GM21381 (cell line): ENCODE measurements around the gene BCL2L12.

Experiments used
- ATAC-seq: cut with Tn5 transposase; IDR thresholded peaks from one replicate; pipeline ENCODE4 v1.9.1; 2021; ENCODE audit warnings: mild to moderate bottlenecking, moderate library complexity; ENCODE audit not compliant: unreplicated experiment

Gene BCL2L12

GRCh38 chr19:49684251-49684982 is 18.7 kb downstream of the BCL2L12 start:
- ATAC-seq = no peak

DNA sequence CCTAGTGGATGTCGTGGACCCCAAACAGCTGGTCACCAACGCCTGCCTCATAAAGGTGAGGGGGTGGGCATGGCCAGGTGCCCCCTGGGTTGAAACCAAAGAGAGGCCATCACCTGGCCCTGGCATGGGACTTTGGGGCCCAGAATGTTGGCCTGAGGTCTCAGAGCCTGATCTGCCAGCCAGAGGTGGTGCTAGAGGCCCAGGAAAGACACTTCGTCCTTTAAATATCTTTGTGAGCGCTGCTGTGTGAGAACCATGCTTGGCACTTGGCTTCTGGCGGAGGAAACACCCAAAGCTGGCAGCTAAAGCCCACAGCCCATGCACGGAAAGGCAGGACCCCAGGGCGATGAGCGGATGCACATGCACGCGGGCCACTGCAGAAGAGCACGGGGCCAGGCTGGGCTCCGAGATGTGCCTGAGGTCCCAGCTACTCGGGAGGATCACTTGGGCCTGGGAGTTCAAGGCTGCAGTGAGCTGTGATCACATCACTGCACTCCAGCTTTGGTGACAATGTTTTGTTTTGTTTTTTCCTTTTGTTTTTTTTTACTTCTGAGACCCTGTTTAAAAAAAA is 19.3 kb downstream of the BCL2L12 start:
- no peak for ATAC-seq

GRCh38 chr19:49685845-49686332 is 20.2 kb downstream of the BCL2L12 start:
- ATAC-seq = no peak

GRCh38 chr19:49686503-49687088 is 20.9 kb downstream of the BCL2L12 start:
- ATAC-seq = no peak

GRCh38 chr19:49687150-49687549 is 21.4 kb downstream of the BCL2L12 start:
- no peak for ATAC-seq

DNA sequence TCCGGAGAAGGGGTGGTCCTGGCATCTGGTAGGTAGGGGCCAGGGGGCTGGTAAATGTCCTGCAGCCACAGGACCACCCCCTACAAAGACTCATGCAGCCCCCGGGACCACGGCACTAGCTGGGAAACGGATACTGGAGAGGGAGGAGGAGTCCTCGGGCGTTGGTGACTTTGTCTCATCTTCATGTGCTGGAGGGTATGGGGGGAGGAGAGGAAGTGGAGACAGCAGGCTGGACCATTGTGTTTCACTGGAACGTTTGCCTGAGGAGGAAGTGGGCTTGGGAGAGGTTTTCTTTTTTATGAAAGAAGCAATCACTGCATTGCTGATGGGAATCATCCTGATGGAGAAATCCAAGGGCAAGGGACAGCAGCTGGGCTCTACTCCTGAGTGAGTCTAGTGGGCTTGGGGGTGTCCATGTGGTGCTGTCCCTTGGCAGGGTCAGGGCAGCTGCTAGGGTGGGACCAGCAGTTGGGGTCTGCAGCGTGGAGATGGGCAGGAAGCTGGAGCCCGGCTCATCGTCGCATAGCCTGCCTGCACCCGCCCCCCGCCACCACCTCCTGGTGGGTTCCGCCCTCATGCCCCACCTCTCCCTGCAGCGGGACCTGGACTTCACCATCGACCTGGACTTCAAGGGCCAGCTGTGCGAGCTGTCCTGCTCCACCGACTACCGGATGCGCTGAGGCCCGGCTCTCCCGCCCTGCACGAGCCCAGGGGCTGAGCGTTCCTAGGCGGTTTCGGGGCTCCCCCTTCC is 22.0 kb downstream of the BCL2L12 start:
- ATAC-seq = no peak

DNA sequence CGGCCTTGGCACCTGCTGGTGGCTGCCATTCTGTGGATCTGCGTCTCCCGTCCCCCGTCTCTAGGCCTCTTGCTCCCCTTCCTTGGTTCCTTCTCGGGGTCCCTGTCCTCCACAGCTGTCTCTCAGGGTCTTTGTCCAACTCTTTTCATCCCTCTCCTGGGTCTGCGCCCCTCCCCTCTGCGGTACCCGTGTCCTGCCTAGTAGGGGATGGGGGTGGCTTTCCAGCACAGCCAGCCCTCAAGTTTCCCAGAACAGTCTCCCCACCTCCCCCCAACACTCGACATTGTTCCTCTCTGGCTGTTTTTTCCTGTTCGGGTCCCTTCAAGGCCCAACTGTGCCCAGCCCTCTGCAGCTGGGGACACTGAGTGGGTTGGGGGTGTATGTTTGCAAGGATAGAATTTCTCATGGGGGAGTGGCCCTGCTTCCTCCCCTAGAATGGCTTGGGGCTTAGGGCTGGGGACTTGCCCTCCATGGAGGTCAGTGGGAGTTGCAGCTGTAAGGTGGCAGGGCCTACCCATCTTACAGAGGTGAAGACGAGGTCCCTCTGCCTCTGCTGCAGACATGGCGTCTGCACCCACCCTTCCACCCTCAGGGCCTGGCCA is 22.9 kb downstream of the BCL2L12 start:
- ATAC-seq = no peak

DNA sequence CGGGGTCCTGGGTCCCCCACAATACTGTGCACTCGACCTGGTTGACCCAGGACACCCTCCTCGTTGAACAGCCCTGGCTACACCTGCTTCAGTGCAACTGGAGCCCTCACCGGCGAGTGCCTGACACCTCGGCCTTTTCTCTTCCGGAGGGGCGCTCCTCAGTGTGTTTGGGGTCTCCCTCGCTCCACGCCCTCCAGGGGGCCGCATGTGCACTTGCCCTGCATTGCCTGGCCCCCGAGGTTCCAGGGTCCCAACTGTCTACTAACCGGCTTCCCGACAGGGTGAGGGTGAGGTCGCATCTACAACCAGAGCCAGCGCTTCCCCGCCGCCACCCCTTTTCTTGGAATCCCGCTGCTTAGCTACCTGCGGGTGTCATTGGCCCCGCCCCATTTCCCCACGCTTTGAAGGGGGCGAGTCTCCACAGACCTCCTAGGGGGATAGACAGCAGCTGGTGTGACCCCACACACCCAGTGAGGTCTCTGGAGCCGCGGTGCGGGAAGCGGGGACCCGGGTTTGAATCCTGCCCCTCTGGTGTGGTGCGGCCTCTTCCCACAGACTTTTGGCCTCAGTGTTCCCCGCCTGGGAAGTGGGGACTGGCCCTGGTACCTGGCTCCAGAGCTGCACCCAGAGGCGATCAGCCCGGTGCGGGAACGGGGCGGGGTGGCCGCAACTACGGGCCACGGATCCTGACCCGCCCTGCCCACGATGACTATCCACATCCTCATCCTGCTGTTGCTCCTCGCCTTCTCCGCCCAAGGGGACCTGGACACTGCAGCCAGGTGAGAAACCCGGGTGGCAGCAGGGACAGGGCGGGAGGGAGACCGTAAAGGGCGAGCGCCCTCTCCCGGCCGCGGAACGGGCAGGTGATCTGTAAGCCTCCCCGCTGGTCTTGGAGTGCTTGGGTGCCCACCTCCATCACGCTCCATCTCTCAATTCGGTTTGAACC is 23.7 kb downstream of the BCL2L12 start, which contains the start of gene ADM5:
ADM5 (plus strand) TSS at position 462 of the 946 bp plus-strand sequence; CDS start at position 706, 244 bp downstream.
- no peak for ATAC-seq

DNA sequence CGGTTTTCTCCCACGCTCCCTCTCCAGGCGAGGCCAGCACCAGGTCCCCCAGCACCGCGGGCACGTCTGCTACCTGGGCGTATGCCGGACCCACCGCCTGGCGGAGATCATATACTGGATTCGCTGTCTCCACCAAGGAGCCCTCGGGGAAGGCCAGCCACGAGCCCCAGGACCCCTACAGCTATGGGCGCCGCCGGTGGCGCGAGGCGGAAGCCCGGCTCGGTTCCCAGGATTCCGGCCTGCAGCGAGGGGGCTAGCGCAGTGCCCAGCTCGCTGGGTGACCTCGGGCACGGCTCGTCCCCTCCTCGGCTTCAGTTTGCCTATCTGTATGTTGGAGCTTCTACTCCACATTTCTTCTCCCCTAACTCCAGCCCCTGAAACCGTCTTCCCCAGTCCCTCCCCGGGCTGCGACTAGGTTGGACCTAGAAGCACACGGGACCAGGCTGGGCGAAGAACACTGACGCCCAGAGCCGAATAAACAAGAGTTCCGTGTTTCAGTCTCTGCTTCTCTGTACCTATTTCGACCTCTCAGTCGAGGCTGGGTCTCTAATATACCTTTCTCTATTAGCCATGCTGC is 24.4 kb downstream of the BCL2L12 start:
- ATAC-seq = no peak

DNA sequence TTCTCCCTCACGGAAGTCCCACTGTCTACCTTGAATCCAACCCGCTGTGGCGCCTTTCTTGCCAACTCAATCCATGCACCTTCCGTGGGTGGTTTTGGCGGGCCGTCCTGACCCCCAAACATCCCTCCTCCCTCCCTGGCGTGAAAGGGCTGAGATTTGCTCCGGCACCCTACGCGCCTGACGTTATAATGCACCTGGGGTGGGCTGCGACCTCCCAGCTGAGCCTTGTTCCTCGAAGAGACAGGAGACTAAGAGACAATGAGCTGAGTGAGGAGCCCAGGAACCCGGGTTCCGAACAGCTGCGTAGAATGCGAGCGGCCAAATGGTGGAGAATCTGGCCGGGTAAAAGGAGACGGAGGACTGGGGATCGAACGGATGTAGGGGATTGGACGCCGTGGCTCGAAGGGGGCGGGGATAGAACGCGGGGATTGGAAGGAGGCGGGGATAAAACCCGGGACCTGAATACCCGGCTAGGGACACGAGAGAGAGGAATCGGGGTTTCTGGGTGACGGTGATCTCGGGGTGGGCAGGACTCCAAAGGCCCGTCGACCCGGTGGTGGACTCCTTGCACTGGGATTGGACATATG is 25.0 kb downstream of the BCL2L12 start, which contains the start of gene CPT1C:
CPT1C (plus strand) TSS at position 461 of the 587 bp plus-strand sequence. CDS start 1,137 bp downstream, outside the sequence.
- no peak for ATAC-seq

DNA sequence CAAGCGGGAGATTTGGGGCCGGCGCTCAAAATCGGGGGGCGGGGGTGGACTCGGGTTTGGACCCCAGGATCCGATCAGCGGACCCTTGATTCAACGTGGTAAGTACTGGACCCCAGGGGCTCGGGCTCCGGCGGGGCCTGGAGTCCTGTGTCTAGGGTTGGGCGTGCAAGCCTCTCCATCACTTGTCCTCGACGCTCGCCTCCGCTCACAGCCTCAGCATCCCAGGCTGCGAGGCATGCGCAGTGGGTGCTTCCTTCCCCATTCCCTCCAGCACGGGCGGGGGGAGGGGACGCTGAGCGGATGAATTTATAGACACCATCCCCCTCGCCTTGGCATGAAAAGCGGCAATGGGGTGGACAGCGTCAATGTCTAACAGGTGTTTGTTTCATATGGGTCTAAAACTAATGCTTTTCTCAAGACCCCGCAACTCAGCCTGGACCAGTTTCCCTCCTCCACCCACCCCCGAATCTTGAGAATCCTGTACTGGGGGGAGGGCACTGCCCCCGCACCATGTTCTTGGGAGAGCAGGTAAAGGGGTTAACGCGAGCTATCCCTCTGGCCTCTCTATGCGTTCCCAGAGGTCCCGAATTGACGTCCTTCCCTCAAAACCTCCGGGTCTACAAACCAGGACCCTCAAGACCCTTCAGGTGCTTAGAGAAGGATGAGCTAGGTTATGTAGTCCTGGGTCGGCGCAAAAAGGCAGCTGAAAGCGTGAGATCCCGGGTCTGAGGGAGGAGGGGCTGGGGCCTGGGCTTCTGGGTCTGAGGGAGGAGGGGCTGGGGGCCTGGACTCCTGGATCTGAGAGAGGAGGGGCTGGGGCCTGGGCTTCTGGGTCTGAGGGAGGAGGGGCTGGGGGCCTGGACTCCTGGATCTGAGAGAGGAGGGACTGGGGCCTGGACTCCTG is 25.8 kb downstream of the BCL2L12 start:
- no peak for ATAC-seq

DNA sequence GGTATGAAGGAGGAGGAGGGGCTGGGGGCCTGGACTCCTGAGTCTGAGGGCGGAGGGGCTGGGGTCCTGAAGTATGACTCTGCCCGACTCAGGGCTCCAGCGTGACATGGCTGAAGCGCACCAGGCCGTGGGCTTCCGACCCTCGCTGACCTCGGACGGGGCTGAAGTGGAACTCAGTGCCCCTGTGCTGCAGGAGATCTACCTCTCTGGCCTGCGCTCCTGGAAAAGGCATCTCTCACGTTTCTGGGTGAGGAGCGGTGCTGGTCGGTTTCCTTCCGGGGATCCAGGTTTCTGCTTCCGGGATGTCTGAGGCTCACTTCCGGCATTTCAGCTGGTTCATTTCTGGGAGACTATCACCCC is 26.4 kb downstream of the BCL2L12 start:
- ATAC-seq = no peak

- no peak for ATAC-seq
These were observed 30.4 kb downstream of the BCL2L12 start for GRCh38 chr19:49696115-49696514.

GRCh38 chr19:49696865-49697264 is 31.1 kb downstream of the BCL2L12 start:
- ATAC-seq = no peak

DNA sequence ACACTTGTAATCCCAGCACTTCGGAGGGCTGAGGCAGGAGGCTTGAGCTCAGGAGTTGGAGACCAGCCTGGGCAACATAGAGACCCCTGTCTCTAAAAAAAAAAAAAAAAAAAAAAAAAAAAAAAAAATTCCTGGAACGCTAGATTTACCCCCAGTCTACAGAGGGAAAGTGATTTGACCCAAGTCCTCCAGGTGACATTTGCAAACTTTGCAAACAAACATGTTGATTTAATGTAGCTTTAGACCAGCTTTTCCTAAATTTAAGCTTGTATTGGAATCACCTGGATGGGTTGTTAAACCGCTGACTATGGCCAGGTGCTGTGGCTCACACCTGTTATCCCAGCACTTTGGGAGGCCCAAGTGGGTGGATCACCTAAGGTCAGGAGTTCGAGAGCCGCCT is 33.6 kb downstream of the BCL2L12 start:
- ATAC-seq = no peak

GRCh38 chr19:49700563-49700962 is 34.8 kb downstream of the BCL2L12 start:
- ATAC-seq = no peak

DNA sequence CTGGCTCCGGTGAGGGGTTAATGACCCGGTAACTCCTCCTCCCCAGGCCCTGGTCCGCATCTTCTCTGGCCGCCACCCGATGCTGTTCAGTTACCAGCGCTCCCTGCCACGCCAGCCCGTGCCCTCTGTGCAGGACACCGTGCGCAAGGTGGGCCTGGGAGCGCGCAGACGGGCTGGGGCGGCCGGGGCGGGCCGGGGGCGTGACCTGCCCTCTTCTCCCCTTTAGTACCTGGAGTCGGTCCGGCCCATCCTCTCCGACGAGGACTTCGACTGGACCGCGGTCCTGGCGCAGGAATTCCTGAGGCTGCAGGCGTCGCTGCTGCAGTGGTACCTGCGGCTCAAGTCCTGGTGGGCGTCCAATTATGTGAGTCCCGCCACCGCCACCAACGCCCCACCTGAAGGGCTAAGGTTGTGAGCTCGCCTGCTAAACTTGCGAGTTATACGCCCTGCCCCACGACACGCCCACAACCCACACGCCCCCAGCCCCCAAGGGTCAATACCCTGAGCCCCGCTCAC is 35.6 kb downstream of the BCL2L12 start:
- ATAC-seq = no peak
